HEK293T (cell line): Measurements from ENCODE around the gene TCOF1.

ENCODE experiments used
- ARNT ChIP-seq: fragments of 450-650 bp; IDR thresholded peaks from 2 replicates; pipeline ENCODE4 v1.6.1; 2017; ENCODE audit warnings: mild to moderate bottlenecking
- BHLHE40 ChIP-seq: fragments of 450-650 bp; IDR thresholded peaks from 2 replicates; pipeline ENCODE4 v1.6.1; 2016; ENCODE audit warnings: mild to moderate bottlenecking, moderate library complexity, borderline replicate concordance
- ELF4 ChIP-seq: fragments of 450-650 bp; IDR thresholded peaks from 2 replicates; pipeline ENCODE4 v1.6.1; 2017; ENCODE audit warnings: antibody characterized with exemption
- FOXK2 ChIP-seq: fragments of 450-650 bp; IDR thresholded peaks from 2 replicates; pipeline ENCODE4 v1.6.1; 2016; ENCODE audit warnings: mild to moderate bottlenecking
- FOXM1 ChIP-seq: fragments of 450-650 bp; IDR thresholded peaks from 2 replicates; pipeline ENCODE4 v1.6.1; 2017; ENCODE audit warnings: mild to moderate bottlenecking, borderline replicate concordance
- HDGF ChIP-seq: fragments of 450-650 bp; IDR thresholded peaks from 2 replicates; pipeline ENCODE4 v1.6.1; 2017; ENCODE audit warnings: antibody characterized with exemption, borderline replicate concordance
- L3MBTL2 ChIP-seq: fragments of 450-650 bp; conservative IDR thresholded peaks from 2 replicates; pipeline ENCODE4 v1.6.1; 2016; ENCODE audit warnings: mild to moderate bottlenecking
- LEF1 ChIP-seq: fragments of 450-650 bp; IDR thresholded peaks from 2 replicates; pipeline ENCODE4 v1.6.1; 2017; ENCODE audit warnings: mild to moderate bottlenecking, borderline replicate concordance
- SP1 ChIP-seq: fragments of 450-650 bp; IDR thresholded peaks from 2 replicates; pipeline ENCODE4 v1.6.1; 2017
- SUZ12 ChIP-seq: fragments of 450-650 bp; IDR thresholded peaks from 2 replicates; pipeline ENCODE4 v1.6.1; 2016; ENCODE audit warnings: mild to moderate bottlenecking
- TARDBP ChIP-seq: fragments of 450-650 bp; IDR thresholded peaks from 2 replicates; pipeline ENCODE4 v1.6.1; 2016

DNA sequence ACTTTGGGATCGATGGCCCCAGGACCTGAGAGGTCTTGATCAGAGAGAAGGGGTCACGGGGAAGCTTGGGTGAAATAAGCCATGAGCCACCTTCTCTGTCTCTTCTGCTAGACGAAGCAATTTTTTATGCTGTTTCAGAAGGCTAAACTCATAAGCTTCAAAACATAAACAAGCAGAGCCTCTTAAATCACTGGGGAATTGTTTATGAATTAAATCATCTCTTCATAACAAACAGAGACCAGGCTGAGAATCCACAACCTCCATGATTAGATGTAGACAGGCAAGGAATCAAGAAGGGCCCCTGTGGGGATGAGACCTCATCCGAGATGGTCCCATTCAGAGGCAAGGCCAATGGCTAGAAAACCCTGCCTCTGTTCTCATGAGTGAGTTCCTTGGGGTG, 21.7 kb upstream of the TCOF1 start:
- TF ChIP-seq SUZ12 (no peak), FOXK2 (no peak), FOXM1 (no peak), ELF4 (no peak), SP1 (no peak), ARNT (no peak), TARDBP (no peak), BHLHE40 (no peak), L3MBTL2 (no peak), LEF1 (no peak), HDGF (no peak)
